ENCODE data around the gene FEZF2.

The FEZF2 gene

DNA sequence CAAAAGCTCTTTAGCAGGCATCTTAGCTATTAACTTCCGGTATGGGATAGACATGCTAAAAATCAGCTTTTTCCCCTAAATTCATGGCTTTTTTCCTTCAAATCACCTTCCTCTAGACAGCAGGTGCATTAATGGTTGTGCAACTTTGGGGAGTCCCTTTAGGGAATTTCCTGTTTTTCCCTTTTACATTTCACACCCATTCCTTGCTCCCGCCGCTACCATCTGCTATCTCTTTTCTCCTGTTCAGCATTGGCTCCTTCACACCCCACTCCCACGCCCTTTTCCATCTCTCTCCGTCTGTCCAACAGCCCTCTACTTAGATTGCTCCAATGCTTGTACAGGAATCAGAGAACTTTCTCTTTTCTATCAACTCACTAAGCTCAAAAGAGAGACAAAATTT, 43.4 kb downstream of the FEZF2 start:
- DNase-seq (ENCODE audit: low read depth): no peak

GRCh38 chr3:62325896-62326295, 47.5 kb downstream of the FEZF2 start:
- no peak for DNase-seq (ENCODE audit: low read depth)

GRCh38 chr3:62323241-62323640, 50.1 kb downstream of the FEZF2 start:
- no peak for DNase-seq (ENCODE audit: low read depth)

Data from non-pigmented ciliary epithelial cell (primary cell).